ENCODE results near the gene PPP2R3B. TPM values are rescaled to one million over a fixed set of nuclear protein-coding genes. Genes with fewer than 3 reads are reported as not detected.
"Not testable (repeated sequence)": the region's sequence is repeated elsewhere in the genome, so short reads cannot be mapped to it uniquely, and the experiment has no call there.

Gene PPP2R3B
- total RNA-seq, 6 experiments from 2014 or later = 11.7 to 20.5 (median 13.9) TPM

DNA sequence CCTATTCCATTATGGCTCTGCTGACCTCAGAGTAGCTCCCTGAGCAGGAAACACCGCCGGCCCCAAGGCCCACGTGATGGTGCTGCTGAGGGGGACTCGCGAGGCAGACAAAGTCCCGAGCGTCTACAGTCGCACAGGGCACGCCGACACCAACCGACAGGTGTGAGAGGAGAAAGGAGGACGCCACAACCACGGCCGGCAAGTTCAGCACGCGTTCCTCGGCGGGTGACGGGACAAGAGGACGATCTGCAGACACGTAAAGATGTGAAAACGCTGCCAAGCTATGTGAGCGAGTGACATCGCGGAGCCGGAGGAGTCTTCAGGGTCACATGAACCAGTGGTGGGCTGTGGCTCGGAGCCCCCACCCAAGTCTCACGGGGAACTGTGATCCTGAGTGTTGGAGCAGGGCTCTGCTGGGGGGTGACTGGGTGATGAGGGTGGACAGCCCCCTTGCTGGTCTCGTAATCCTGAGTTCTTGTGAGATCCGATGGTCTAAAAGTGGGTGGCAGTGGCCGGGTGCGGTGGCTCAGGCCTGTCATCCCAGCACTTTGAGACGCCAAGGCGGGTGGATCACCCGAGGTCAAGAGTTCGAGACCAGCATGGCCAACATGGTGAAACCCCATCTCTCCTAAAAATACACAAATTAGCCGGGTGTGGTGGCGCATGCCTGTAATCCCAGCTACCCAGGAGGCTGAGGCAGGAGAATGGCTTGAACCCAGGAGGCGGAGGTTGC is 34.0 kb downstream of the PPP2R3B start:
- peaks cover 4% of the 10 kb centered on the region; the same call in 1 of the 2 replicates for H3K9me3 Mint-ChIP-seq
- TF ChIP-seq, protein P1, sequence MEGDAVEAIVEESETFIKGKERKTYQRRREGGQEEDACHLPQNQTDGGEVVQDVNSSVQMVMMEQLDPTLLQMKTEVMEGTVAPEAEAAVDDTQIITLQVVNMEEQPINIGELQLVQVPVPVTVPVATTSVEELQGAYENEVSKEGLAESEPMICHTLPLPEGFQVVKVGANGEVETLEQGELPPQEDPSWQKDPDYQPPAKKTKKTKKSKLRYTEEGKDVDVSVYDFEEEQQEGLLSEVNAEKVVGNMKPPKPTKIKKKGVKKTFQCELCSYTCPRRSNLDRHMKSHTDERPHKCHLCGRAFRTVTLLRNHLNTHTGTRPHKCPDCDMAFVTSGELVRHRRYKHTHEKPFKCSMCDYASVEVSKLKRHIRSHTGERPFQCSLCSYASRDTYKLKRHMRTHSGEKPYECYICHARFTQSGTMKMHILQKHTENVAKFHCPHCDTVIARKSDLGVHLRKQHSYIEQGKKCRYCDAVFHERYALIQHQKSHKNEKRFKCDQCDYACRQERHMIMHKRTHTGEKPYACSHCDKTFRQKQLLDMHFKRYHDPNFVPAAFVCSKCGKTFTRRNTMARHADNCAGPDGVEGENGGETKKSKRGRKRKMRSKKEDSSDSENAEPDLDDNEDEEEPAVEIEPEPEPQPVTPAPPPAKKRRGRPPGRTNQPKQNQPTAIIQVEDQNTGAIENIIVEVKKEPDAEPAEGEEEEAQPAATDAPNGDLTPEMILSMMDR (IDR thresholded peaks at IDR 0.05) = no peak
- no peak for DNase-seq
- no peak overlapping the region for H3K4me3 Mint-ChIP-seq
- H3K36me3 Mint-ChIP-seq (ENCODE audit: low read depth) = peaks cover 12% of the 10 kb centered on the region
- H3K27ac Mint-ChIP-seq = no peak overlapping the region
- H3K4me1 Mint-ChIP-seq (ENCODE audit: low read depth) = peaks cover 16% of the 10 kb centered on the region
- H3K27me3 Mint-ChIP-seq (ENCODE audit: insufficient read depth) = peaks cover 2% of the 10 kb centered on the region; the same call in 1 of the 2 replicates

DNA sequence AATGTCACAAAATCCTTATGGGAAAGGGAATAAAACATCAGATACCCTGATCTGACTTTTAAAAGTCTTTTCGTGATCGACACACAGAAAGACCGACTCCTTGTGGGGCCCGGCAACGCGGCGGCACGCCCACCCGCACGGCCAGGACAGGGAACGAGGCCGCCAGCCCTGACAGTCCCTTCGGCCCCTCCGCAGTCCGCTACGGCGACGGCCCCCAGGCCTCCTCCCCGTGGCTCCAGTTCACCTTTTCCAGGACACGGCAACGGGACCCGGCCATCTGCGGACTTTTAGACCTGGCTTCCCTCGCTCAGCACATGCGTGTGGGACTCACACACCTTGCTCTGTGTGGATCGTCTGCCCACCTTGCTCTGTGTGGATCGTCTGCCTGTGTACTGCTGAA is 34.5 kb downstream of the PPP2R3B start:
- Mint-ChIP-seq H3K4me1 (ENCODE audit: low read depth) (peaks cover 10% of the 10 kb centered on the region), H3K36me3 (ENCODE audit: low read depth) (peaks cover 7% of the 10 kb centered on the region), H3K9me3 (no peaks in the 10 kb centered on the region), H3K4me3 (no peak overlapping the region), H3K27me3 (ENCODE audit: insufficient read depth) (peaks cover 2% of the 10 kb centered on the region; the same call in 1 of the 2 replicates), H3K27ac (no peak overlapping the region)
- DNase-seq = no peak
- TF ChIP-seq, protein P1 (IDR thresholded peaks at IDR 0.05) = no peak

DNA sequence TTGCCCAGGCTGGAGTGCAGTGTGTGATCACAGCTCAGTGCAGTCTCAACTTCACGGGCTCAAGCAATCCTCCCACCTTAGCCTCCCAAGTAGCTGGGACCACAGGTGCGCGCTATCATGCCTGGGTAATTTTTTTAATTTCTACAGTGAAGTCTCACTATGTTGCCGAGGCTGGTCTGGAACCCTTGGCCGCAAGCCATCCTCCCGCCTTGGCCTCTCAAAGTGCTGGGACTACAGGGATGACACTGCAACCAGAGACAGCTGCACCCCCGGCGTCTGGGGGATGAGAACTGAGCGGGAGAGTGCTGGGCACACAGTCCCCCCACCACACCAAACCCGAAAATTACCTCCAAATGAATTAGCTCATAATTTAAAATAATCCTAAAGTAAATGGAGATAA is 35.0 kb downstream of the PPP2R3B start:
- no peak overlapping the region for H3K27ac Mint-ChIP-seq
- H3K4me1 Mint-ChIP-seq (ENCODE audit: low read depth) = peaks cover 6% of the 10 kb centered on the region
- no peaks in the 10 kb centered on the region for H3K9me3 Mint-ChIP-seq
- H3K36me3 Mint-ChIP-seq (ENCODE audit: low read depth) = peaks cover 9% of the 10 kb centered on the region
- no peak overlapping the region for H3K4me3 Mint-ChIP-seq
- no peak for DNase-seq
- peaks cover 2% of the 10 kb centered on the region; the same call in 1 of the 2 replicates for H3K27me3 Mint-ChIP-seq (ENCODE audit: insufficient read depth)
- TF ChIP-seq, protein P1 (IDR thresholded peaks at IDR 0.05) = no peak

DNA sequence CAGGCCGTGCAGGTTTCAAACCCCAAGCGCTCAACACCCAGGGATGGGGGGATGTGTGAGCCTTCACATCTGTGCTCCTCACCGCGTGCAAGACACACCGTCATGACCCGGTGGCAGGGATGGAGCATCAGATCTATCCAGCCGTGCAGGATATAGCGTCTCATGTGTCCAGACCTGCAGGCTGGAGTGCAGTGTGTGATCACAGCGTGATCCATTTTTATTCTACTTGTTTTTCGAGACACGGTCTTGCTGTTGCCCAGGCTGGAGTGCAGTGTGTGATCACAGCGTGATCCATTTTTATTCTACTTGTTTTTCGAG is 35.4 kb downstream of the PPP2R3B start:
- not testable (repeated sequence) for H3K9me3 Mint-ChIP-seq; H3K4me3 Mint-ChIP-seq; H3K27ac Mint-ChIP-seq; H3K4me1 Mint-ChIP-seq (ENCODE audit: low read depth); H3K36me3 Mint-ChIP-seq (ENCODE audit: low read depth); H3K27me3 Mint-ChIP-seq (ENCODE audit: insufficient read depth); DNase-seq

DNA sequence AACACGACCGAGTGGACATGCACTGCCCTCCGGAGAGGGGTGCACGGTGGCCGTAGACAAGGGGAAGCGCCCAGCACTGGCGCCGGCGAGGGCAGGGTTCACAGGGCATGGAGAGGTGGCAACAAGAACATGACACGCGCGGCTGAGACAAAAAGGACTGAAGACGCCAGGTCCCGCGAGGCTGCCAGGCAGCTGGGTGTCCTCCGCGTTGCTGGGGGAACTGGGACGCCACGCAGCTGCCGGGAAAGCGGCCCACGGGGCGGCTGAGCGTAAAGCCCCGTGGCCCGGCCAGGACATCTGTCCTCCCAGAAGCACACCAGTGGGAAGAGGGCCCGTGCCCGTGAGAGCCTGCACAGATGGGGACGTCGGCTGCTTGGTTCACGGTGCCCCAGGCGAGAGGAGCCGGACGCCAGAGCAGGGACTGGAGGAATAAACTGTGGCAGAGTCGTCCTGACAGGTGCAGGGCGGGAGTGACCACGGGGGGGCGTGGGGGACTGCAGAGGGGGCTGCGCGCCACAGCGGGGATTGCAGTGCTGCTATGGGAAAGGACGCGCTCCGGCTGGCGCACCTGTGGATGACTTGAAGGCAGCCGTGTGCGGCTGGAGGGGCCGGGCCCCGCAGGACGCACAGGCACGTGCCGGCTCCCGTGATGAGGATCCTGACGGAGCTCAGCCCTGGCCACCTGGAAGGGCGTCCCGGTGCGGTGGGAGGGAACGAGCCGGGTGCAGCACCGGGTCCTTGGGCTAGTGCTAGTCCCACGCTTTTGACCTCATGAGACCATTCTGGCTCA is 36.0 kb downstream of the PPP2R3B start:
- H3K27me3 Mint-ChIP-seq (ENCODE audit: insufficient read depth) = peaks cover 2% of the 10 kb centered on the region; the same call in 1 of the 2 replicates
- H3K27ac Mint-ChIP-seq = no peak overlapping the region
- no peak for DNase-seq
- peaks cover 9% of the 10 kb centered on the region for H3K36me3 Mint-ChIP-seq (ENCODE audit: low read depth)
- TF ChIP-seq, protein P1 (IDR thresholded peaks at IDR 0.05) = no peak
- no peak overlapping the region for H3K4me3 Mint-ChIP-seq
- H3K4me1 Mint-ChIP-seq (ENCODE audit: low read depth) = no peaks in the 10 kb centered on the region; the same call in 1 of the 2 replicates
- no peaks in the 10 kb centered on the region for H3K9me3 Mint-ChIP-seq

DNA sequence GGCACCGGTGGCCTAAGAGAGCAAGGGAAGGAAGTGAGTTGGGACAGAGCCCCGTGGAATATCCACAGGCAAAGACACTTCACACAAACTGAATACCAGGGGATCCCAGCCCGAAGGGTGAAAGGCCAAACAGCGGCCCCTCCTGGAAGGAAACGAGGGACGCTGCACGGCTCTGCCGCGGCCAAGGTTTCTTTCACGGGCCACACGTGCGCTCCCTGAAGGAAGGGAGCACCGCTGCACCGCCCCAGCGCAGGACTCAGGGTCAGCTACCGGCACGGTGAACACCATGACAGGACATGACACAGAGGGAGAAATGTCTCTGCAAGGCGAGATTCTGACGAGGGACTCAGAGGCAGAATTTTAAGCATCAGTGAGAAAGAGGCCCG is 36.6 kb downstream of the PPP2R3B start:
- H3K4me3 Mint-ChIP-seq = no peak overlapping the region
- peaks cover 9% of the 10 kb centered on the region for H3K36me3 Mint-ChIP-seq (ENCODE audit: low read depth)
- H3K9me3 Mint-ChIP-seq = no peaks in the 10 kb centered on the region
- TF ChIP-seq, protein P1 (IDR thresholded peaks at IDR 0.05) = no peak
- H3K4me1 Mint-ChIP-seq (ENCODE audit: low read depth) = no peaks in the 10 kb centered on the region
- no peak for DNase-seq
- H3K27ac Mint-ChIP-seq = no peak overlapping the region
- no peaks in the 10 kb centered on the region; the same call in 1 of the 2 replicates for H3K27me3 Mint-ChIP-seq (ENCODE audit: insufficient read depth)
